Adrenal gland (tissue), 12 donors: ENCODE measurements around the gene SHROOM4. TPM values are rescaled to one million over a fixed set of nuclear protein-coding genes. Genes with fewer than 3 reads are reported as not detected.

Source experiments
- DNase-seq, 7 donors: peaks; one replicate each; pipeline ENCODE4 v3.0.0-alpha.2; 2019 to 2020
- H3K27ac ChIP-seq, 5 donors: fragments of 200-600 bp; sonication (generic) in 4 of 5; 1 replicate in 3 of 5; 2 replicates in 2 of 5; pipeline versions ENCODE4 v1.5.1 to v1.8.0; 2016 to 2020; ENCODE audit warnings: mild to moderate bottlenecking in 1 of 5
- H3K27me3 ChIP-seq: fragments of 200-600 bp; 2 replicates; pipeline ENCODE4 v1.8.0; 2021
- H3K36me3 ChIP-seq, 2 donors: fragments of 200-600 bp; replicated peaks in 1 of 2; 1 replicate in 1 of 2; 2 replicates in 1 of 2; pipeline versions ENCODE4 v1.5.1 to v1.8.0; 2018 to 2022
- H3K4me1 ChIP-seq, 2 donors: fragments of 200-600 bp; replicated peaks in 1 of 2; 1 replicate in 1 of 2; 2 replicates in 1 of 2; pipeline versions ENCODE4 v1.5.1 to v1.8.0; 2018 to 2021
- H3K4me3 ChIP-seq, 4 donors: fragments of 200-600 bp; sonication (generic) in 3 of 4; one replicate each; pipeline ENCODE4 v1.5.1; 2016 to 2018
- H3K9me3 ChIP-seq, 3 donors: fragments of 200-600 bp; sonication (generic) in 1 of 3; replicated peaks in 1 of 3; 1 replicate in 2 of 3; 2 replicates in 1 of 3; pipeline versions ENCODE4 v1.5.1 to v1.8.0; 2016 to 2021
- POLR2A ChIP-seq, 2 donors: fragments of 450-650 bp; IDR thresholded peaks; one replicate each; pipeline ENCODE4 v1.6.1; 2017; ENCODE audit warnings: antibody characterized with exemption in 2 of 2, mild to moderate bottlenecking in 2 of 2, moderate library complexity in 1 of 2
- WGBS, 4 donors: extraction: QIAGEN DNeasy Blood & Tissue Kit in 2 of 4; methylation state at CpG; one replicate each; pipeline versions ENCODE4 v1.1.5 to v1.1.7; 2013 to 2017; 5-methylcytosine and 5-hydroxymethylcytosine counted together
- intact Hi-C, 2 donors: fragments of 100-400 bp; cut with DNase I; formaldehyde crosslinking; loops; one replicate each; pipeline versions ENCODE4 v1.14.1 to v1.15.0; 2022 to 2023
- polyA plus RNA-seq, 3 donors: library from polyadenylated mRNA; stranded (reverse); fragments of 200-250 nt in 2 of 3; fragments of 350-450 nt in 1 of 3; fragmentation: Illumina TruSeq in 1 of 3; extraction: RNeasy Lipid Tissue Mini Kit (QIAGEN cat#74804) in 1 of 3; gene quantifications; one replicate each; pipeline ENCODE4 v1.2.3, GENCODE V29; 2013 to 2014
- total RNA-seq, 9 donors: library from RNA; depleted of rRNA in 4 of 9; stranded (reverse); fragments of >200 nt in 4 of 9; fragments of 120-200 nt in 1 of 9; fragmentation: NEBNext Ultra II Directional in 1 of 9; extraction: Animal tissue kit (Norgen Biotek cat#: 25700) in 1 of 9; gene quantifications; one replicate each; pipeline versions ENCODE4 v1.1.0 to v1.2.4, GENCODE V29; 2013 to 2023
- TF ChIP-seq, protein P1 (sequence below), 6 experiments: fragments of 450-650 bp in 4 of 6; fragments of 200-600 bp in 2 of 6; sonication (generic) in 1 of 6; IDR thresholded peaks; 1 replicate in 5 of 6; 2 replicates in 1 of 6; pipeline versions ENCODE4 v1.5.1 to v1.8.0; 2016 to 2021; ENCODE audit warnings: antibody characterized with exemption in 6 of 6, mild to moderate bottlenecking in 2 of 6, moderate library complexity in 1 of 6
- donor health status: healthy with polysubstance abuse.
- donor health status: Bipolar disorder and iron deficiency.
- donor health status: DM: yes; HTN: yes; CAD: no.
- donor health status: DM: no; HTN: no; CAD: no.
- donor health status: DM: no; HTN: no; CAD: no.
- donor health status: DM: yes; HTN: yes; CAD: no.

The SHROOM4 gene
- total and polyA plus RNA-seq, 12 donors: 2.9 to 8.7 (median 5.9) TPM

DNA sequence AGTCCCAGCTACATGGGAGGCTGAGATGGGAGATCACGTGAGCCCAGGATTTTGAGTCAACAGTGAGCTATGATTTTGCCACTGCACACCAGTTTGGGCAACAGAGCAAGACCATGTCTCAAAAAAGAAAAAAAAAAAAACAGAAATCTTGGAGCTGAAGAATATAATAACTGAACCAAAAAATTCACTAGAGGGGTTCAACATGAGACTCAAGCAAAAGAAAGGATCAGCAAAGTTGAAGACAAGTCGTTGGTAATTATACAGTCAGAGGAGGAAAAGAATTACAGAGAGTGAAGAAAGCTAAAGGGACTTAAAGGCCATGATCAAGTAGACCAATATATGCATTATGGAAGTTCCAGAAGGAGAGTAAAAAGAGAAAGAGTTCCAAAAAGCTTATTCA is 26.9 kb downstream of the SHROOM4 start:
- no peak for TF ChIP-seq POLR2A (IDR thresholded peaks at IDR 0.05)
- TF ChIP-seq, protein P1, sequence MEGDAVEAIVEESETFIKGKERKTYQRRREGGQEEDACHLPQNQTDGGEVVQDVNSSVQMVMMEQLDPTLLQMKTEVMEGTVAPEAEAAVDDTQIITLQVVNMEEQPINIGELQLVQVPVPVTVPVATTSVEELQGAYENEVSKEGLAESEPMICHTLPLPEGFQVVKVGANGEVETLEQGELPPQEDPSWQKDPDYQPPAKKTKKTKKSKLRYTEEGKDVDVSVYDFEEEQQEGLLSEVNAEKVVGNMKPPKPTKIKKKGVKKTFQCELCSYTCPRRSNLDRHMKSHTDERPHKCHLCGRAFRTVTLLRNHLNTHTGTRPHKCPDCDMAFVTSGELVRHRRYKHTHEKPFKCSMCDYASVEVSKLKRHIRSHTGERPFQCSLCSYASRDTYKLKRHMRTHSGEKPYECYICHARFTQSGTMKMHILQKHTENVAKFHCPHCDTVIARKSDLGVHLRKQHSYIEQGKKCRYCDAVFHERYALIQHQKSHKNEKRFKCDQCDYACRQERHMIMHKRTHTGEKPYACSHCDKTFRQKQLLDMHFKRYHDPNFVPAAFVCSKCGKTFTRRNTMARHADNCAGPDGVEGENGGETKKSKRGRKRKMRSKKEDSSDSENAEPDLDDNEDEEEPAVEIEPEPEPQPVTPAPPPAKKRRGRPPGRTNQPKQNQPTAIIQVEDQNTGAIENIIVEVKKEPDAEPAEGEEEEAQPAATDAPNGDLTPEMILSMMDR (IDR thresholded peaks at IDR 0.05): no peak
- no peaks in the 10 kb centered on the region for H3K9me3 ChIP-seq
- no peaks in the 10 kb centered on the region for H3K36me3 ChIP-seq
- H3K4me1 ChIP-seq: no peaks in the 10 kb centered on the region
- no peak for DNase-seq
- H3K27me3 ChIP-seq: peaks cover 4% of the 10 kb centered on the region
- intact Hi-C loops: no loop called here
- no peak overlapping the region for H3K4me3 ChIP-seq
- no peak overlapping the region for H3K27ac ChIP-seq
- WGBS, 4 donors: 58 to 85% (median 77%) methylated on average over 2 of the region's 2 CpGs

DNA sequence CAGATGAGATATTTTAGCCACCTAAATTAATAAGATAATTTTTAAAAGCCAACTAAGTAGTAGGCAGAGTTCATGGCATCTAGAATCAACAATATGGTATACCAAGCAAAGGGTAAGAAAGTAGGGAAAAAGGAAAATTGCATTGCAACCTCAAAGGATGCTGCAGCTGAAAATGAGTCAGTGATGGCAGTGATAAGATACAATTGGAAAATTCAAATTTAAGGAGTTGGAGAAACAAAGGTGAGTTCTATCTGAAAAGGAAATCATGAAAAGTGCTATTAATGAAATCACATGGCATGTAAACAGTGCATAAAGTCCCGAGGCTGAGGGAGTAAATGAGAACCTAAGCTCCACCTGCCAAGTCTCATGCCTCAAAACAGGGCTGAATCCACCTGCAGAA is 33.9 kb downstream of the SHROOM4 start:
- 24 to 65% (median 43%) methylated on average over 1 of the region's 1 CpG for WGBS, 4 donors
- no peaks in the 10 kb centered on the region for H3K9me3 ChIP-seq
- no peak overlapping the region for H3K4me3 ChIP-seq
- no peaks in the 10 kb centered on the region for H3K4me1 ChIP-seq
- intact Hi-C loops: no loop called here
- peaks cover 4% of the 10 kb centered on the region for H3K27me3 ChIP-seq
- no peak overlapping the region for H3K27ac ChIP-seq
- no peaks in the 10 kb centered on the region for H3K36me3 ChIP-seq
- DNase-seq: no peak
- TF ChIP-seq, protein P1 (IDR thresholded peaks at IDR 0.05): no peak
- TF ChIP-seq POLR2A (IDR thresholded peaks at IDR 0.05): no peak

DNA sequence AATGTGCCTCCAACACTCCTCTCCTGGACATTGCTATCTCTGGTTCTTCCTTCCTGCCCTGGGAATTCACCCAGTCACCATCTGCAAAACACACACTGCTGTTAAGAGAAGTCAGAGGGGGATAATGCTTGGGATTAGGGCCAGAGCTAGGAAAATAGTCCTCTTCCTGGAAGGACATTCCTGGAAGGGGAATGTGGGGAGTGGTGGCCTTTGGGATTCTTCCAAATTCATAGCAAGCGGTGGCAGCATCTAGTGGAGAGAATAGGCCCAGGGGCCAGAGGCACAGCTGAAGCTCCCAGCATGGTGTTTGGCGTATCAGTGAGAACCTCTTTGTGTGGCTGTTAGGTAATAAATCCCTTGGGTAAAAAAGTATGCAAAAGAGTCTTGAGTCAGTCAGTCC is 34.3 kb downstream of the SHROOM4 start:
- Histone ChIP-seq H3K9me3 (no peaks in the 10 kb centered on the region), H3K4me3 (no peak overlapping the region), H3K27ac (no peak overlapping the region), H3K36me3 (no peaks in the 10 kb centered on the region), H3K27me3 (peaks cover 4% of the 10 kb centered on the region), H3K4me1 (no peaks in the 10 kb centered on the region)
- 38 to 81% (median 72%) methylated on average over 2 of the region's 2 CpGs for WGBS, 4 donors
- DNase-seq: peak in 2 of 7 donors; percentile 0 to 38
- intact Hi-C loops: no loop called here
- TF ChIP-seq POLR2A (IDR thresholded peaks at IDR 0.05): no peak
- TF ChIP-seq, protein P1 (IDR thresholded peaks at IDR 0.05): no peak

DNA sequence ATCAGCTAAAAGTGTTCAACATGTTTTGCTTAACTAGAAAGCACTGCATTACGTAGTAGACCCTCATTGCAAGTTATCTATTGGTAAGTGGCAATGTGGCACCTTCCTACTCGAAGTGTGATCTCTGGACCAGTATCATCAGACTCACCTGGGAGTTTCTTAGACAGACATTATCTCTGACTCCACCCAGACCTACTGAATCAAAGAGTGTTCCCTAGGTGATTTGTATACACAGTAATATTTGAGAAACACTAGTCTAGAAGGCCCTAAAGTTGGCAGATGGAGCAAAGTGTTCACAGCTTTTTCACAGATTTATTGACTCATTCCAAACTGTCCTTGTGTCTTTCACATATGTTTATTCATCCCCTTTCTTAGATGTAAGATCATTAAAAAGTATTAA is 35.7 kb downstream of the SHROOM4 start:
- no peaks in the 10 kb centered on the region for H3K36me3 ChIP-seq
- no peak for DNase-seq
- H3K27ac ChIP-seq: no peak overlapping the region
- no peak overlapping the region for H3K4me3 ChIP-seq
- peaks cover under 1% of the 10 kb centered on the region for H3K27me3 ChIP-seq
- TF ChIP-seq POLR2A (IDR thresholded peaks at IDR 0.05): no peak
- TF ChIP-seq, protein P1 (IDR thresholded peaks at IDR 0.05): no peak
- no peaks in the 10 kb centered on the region for H3K9me3 ChIP-seq
- 65 to 91% (median 71%) methylated on average over 2 of the region's 2 CpGs for WGBS, 4 donors
- H3K4me1 ChIP-seq: no peaks in the 10 kb centered on the region
- intact Hi-C loops: no loop called here
